ENCODE data around the gene ABCG4. TPM values are rescaled to one million over a fixed set of nuclear protein-coding genes. Genes with fewer than 3 reads are reported as not detected.

ABCG4 gene
- total RNA-seq, 1 experiment from 2014 or later: 0.05 TPM

DNA sequence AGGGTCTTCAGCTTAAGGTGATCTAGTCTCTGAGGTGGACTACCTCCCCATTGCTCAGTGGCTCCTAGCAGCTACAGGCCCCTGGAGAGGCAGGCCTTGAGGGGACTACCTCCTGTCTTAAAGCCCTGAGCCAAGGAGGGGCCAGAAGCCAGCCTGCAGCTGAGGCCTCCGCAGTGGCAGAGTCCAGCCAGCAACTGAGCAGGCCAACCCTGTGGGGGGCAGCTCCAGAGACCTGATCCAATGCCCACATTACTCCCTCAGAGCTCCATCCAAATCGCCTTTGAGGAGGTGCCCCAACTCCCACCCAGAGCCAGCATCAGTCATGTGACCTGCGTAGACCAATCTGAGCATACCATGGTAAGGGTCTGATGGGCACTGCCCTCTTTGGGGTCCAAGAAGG, 39.0 kb upstream of the ABCG4 start:
- no peak overlapping the region for H3K4me3 ChIP-seq
- no peak overlapping the region for H3K27ac ChIP-seq
- DNase-seq (ENCODE audit: low read depth in 1 of 2, low spot score in 2 of 2): no peak
- H3K36me3 ChIP-seq: no peaks in the 10 kb centered on the region; the same call in 1 of the 2 replicates
- H3K9me3 ChIP-seq (replicated peaks): no peaks in the 10 kb centered on the region
- H3K4me1 ChIP-seq (replicated peaks): peaks cover 15% of the 10 kb centered on the region
- no peaks in the 10 kb centered on the region for H3K27me3 ChIP-seq (replicated peaks)

- no peaks in the 10 kb centered on the region for H3K27me3 ChIP-seq (replicated peaks)
- peaks cover 15% of the 10 kb centered on the region for H3K4me1 ChIP-seq (replicated peaks)
- H3K27ac ChIP-seq: no peak overlapping the region
- H3K9me3 ChIP-seq (replicated peaks): no peaks in the 10 kb centered on the region
- no peak for DNase-seq (ENCODE audit: low read depth in 1 of 2, low spot score in 2 of 2)
- no peaks in the 10 kb centered on the region; the same call in 1 of the 2 replicates for H3K36me3 ChIP-seq
- H3K4me3 ChIP-seq: no peak overlapping the region
Observed at GRCh38 chr11:119110439-119110838, 38.4 kb upstream of the ABCG4 start.

DNA sequence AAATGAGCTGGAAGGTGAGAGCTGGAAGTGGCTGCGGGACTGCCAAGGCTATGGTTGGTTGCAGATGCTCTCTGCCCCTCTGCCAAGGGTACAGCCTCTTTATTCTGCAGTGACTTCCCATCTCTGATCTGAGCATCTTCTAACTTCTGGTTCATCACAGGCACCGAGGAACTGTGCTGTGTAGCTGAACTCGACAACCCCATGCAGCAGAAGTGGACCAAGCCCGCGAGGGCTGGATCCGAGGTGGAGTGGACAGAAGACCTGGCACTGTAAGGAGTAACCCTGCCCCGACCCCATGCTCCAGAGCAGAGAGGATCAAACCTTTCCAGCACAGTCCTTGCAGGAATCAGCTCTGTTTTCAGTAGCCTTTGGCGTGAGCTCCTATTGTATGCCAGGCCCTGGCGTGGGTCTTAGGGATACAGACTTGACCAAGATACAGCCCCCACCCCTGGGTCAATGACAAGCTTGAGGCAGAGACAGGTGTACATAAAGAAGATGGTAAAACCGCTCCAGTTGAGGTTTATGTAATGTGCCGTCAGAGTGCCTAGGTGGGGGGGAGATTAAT, 37.4 kb upstream of the ABCG4 start:
- Histone ChIP-seq H3K27ac (no peak overlapping the region), H3K4me1 (replicated peaks) (peaks cover 14% of the 10 kb centered on the region), H3K36me3 (no peaks in the 10 kb centered on the region; the same call in 1 of the 2 replicates), H3K4me3 (no peak overlapping the region), H3K27me3 (replicated peaks) (no peaks in the 10 kb centered on the region), H3K9me3 (replicated peaks) (no peaks in the 10 kb centered on the region)
- no peak for DNase-seq (ENCODE audit: low read depth in 1 of 2, low spot score in 2 of 2)

GRCh38 chr11:119112314-119113020, 36.4 kb upstream of the ABCG4 start:
- Histone ChIP-seq H3K27ac (no peak overlapping the region), H3K27me3 (replicated peaks) (no peaks in the 10 kb centered on the region), H3K9me3 (replicated peaks) (no peaks in the 10 kb centered on the region), H3K4me1 (replicated peaks) (peaks cover 9% of the 10 kb centered on the region), H3K4me3 (no peak overlapping the region), H3K36me3 (no peaks in the 10 kb centered on the region; the same call in 1 of the 2 replicates)
- DNase-seq (ENCODE audit: low read depth in 1 of 2, low spot score in 2 of 2): no peak

DNA sequence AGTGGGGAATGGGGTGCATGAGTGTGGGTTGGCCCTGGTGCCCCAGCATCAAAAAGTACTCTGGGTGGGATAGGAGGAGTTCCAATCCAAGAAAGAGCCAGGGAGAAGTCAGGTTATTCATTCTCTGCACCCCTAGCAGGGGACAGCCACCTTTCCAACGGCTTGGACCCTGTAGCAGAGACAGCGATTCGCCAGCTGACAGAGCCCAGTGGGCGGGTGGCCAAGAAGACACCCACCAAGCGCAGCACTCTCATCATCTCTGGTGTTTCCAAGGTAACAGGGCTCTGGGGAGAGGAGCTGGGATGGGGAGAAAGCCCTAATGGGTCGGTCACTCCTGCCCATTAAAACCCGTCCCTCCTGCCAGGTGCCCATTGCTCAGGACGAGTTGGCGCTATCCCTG, 35.1 kb upstream of the ABCG4 start:
- Histone ChIP-seq H3K9me3 (replicated peaks) (no peaks in the 10 kb centered on the region), H3K4me1 (replicated peaks) (no peaks in the 10 kb centered on the region), H3K27me3 (replicated peaks) (no peaks in the 10 kb centered on the region), H3K27ac (no peak overlapping the region), H3K4me3 (no peak overlapping the region), H3K36me3 (no peaks in the 10 kb centered on the region)
- DNase-seq (ENCODE audit: low read depth in 1 of 2, low spot score in 2 of 2): no peak

DNA sequence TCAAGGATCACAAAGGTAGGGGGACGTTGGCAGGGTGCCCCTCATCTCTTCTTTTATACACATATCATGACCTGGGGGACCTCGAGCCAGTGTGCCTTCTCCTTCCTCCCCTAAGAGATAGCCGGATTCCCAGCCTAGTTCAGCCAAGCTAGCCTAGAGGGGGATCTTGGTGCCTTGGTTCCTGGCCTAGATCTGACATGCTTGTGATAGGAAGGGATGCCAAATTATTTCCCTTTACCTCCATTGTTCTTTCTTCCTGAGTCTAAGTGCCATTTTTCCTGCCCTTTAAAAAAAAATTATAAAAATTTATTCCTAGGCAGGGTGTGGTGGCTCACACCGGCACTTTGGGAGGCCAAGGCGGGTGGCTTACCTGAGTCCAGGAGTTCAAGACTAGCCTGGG, 34.5 kb upstream of the ABCG4 start:
- no peak overlapping the region for H3K4me3 ChIP-seq
- no peaks in the 10 kb centered on the region for H3K36me3 ChIP-seq
- H3K27ac ChIP-seq: no peak overlapping the region
- H3K27me3 ChIP-seq (replicated peaks): no peaks in the 10 kb centered on the region
- no peaks in the 10 kb centered on the region for H3K4me1 ChIP-seq (replicated peaks)
- DNase-seq (ENCODE audit: low read depth in 1 of 2, low spot score in 2 of 2): no peak
- H3K9me3 ChIP-seq (replicated peaks): no peaks in the 10 kb centered on the region

GRCh38 chr11:119115484-119116234, 33.2 kb upstream of the ABCG4 start:
- H3K36me3 ChIP-seq: no peaks in the 10 kb centered on the region
- no peaks in the 10 kb centered on the region for H3K27me3 ChIP-seq (replicated peaks)
- H3K9me3 ChIP-seq (replicated peaks): no peaks in the 10 kb centered on the region
- no peak overlapping the region for H3K4me3 ChIP-seq
- no peak overlapping the region for H3K27ac ChIP-seq
- peaks cover 4% of the 10 kb centered on the region for H3K4me1 ChIP-seq (replicated peaks)
- DNase-seq (ENCODE audit: low read depth in 1 of 2, low spot score in 2 of 2): no peak

DNA sequence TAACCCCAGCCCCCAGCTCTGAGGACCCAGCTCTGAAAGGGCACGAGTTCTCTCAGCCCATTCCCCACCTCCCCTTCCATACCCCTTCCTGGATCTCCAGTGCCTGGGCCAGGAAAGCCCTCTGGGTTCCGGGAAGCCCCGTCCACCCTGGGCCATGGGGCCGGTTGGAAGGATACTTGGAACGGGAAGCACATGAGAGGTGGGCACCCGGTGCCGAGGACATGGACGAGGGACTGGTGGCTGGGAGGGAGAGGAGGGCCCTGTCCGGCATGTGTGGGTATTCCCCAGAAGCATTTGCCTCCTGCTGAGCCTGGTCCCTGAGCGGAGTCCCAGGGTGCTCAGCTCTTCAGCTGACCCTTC, 32.6 kb upstream of the ABCG4 start:
- no peaks in the 10 kb centered on the region for H3K36me3 ChIP-seq
- no peak overlapping the region for H3K27ac ChIP-seq
- peaks cover 7% of the 10 kb centered on the region for H3K4me1 ChIP-seq (replicated peaks)
- no peak overlapping the region for H3K4me3 ChIP-seq
- no peaks in the 10 kb centered on the region for H3K27me3 ChIP-seq (replicated peaks)
- H3K9me3 ChIP-seq (replicated peaks): no peaks in the 10 kb centered on the region
- no peak for DNase-seq (ENCODE audit: low read depth in 1 of 2, low spot score in 2 of 2)

DNA sequence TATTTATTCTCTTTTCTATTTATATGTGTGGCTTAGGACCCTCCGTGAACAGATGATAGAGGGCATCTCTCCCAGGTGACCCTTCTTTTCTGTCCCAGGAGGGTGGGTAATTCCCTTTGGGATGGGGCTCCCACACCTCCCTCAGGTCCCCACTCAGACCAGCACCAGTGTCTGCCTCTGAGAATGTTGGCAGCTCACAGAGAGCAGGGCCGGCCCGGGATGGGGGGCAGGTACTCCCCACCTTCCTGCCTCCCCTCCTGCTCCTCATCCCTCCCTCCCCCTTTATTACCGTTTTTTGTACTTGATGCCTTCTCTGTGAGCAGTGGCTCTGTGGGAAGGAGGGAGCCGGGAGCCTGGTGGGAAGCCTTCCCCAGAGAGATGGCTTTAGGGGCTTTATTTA, 32.3 kb upstream of the ABCG4 start:
- H3K36me3 ChIP-seq: no peaks in the 10 kb centered on the region
- H3K4me1 ChIP-seq (replicated peaks): peaks cover 7% of the 10 kb centered on the region
- DNase-seq (ENCODE audit: low read depth in 1 of 2, low spot score in 2 of 2): no peak
- H3K4me3 ChIP-seq: no peak overlapping the region
- no peaks in the 10 kb centered on the region for H3K27me3 ChIP-seq (replicated peaks)
- no peaks in the 10 kb centered on the region for H3K9me3 ChIP-seq (replicated peaks)
- H3K27ac ChIP-seq: no peak overlapping the region

DNA sequence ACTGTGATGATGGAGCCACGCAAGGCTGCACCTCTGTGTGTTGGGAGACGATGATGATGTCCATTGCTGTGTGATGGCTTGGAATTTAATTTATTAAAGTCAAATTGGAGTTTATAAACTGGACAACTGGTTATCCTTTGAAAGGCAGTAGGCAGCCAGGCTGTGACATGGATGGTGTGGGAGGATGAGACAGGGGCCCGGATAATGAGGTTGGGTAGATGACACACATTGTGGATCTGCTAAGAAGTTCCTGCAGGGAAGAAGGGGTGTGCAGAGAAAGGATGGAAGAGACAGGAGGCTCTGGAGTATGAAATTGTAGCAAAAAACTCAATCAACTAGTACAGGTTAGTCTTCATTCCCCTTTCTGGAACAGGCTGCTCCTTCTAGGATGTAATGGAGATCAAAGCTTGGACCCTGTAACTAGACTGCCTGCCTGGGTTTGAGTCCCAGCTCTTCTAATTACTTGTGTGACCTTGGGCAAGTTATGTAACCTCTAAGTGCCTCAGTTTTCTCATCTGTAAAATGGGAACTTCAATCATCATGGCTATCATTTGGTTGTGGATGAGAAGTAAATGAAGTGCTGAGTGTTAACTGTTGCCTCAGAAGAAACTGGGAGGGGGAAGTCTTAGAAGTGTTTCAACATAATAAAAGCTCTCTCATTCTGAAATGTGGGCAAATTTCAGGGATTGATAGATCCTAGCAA, 31.7 kb upstream of the ABCG4 start:
- no peaks in the 10 kb centered on the region for H3K36me3 ChIP-seq
- peaks cover 8% of the 10 kb centered on the region for H3K4me1 ChIP-seq (replicated peaks)
- H3K4me3 ChIP-seq: no peak overlapping the region
- H3K27ac ChIP-seq: no peak overlapping the region
- DNase-seq (ENCODE audit: low read depth in 1 of 2, low spot score in 2 of 2): no peak
- H3K9me3 ChIP-seq (replicated peaks): no peaks in the 10 kb centered on the region
- H3K27me3 ChIP-seq (replicated peaks): no peaks in the 10 kb centered on the region

GRCh38 chr11:119118227-119118626, 30.6 kb upstream of the ABCG4 start:
- Histone ChIP-seq H3K27ac (no peak overlapping the region), H3K4me1 (replicated peaks) (peaks cover 12% of the 10 kb centered on the region), H3K36me3 (no peaks in the 10 kb centered on the region), H3K9me3 (replicated peaks) (no peaks in the 10 kb centered on the region), H3K4me3 (no peak overlapping the region), H3K27me3 (replicated peaks) (no peaks in the 10 kb centered on the region)
- no peak for DNase-seq (ENCODE audit: low read depth in 1 of 2, low spot score in 2 of 2)

DNA sequence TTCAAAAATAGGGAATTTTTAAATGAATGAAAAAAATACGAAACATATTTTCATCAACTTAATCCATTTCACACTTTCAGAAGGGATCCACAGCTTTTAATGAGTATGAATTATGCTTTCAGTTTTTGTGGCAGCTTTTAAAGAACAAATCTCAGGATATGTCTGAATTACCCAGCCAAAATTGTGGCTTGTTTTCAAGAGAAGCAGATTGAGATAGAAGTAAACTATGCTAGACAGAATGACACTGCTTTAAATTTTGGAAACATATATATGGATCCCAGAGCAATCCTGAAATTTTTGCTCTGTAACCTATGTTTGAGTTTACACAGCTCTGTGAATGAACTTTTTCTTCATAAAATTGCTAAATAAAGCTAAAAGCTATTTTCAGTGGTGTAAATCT, 29.9 kb upstream of the ABCG4 start:
- Histone ChIP-seq H3K9me3 (replicated peaks) (no peaks in the 10 kb centered on the region), H3K4me1 (replicated peaks) (peaks cover 12% of the 10 kb centered on the region), H3K36me3 (no peaks in the 10 kb centered on the region), H3K27me3 (replicated peaks) (no peaks in the 10 kb centered on the region), H3K4me3 (no peak overlapping the region), H3K27ac (no peak overlapping the region)
- no peak for DNase-seq (ENCODE audit: low read depth in 1 of 2, low spot score in 2 of 2)

DNA sequence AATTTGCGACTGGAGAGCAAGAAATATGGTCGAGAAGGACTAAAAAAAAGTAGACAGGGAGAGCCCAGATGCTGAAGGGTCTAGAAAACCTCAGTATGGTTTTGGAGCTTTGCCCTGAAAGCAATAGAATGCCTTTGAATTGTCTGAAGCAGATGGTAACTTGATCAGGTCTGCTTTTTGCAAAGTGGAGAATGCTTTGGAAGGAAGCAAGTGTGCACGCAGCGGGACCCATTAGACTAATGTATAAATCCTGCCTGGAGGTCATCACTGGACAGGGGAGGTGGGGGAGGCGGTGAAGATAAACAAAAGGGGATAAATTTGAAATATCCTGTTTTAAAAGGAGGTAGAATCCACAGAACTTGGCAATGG, 28.2 kb upstream of the ABCG4 start:
- DNase-seq (ENCODE audit: low read depth in 1 of 2, low spot score in 2 of 2): no peak
- H3K9me3 ChIP-seq (replicated peaks): no peaks in the 10 kb centered on the region
- H3K27ac ChIP-seq: peak overlapping the region; percentile 15; the same call in 1 of the 2 replicates

More for the DNA sequence above, 28.2 kb upstream of the ABCG4 start:
- Histone ChIP-seq H3K4me1 (replicated peaks) (peaks cover 12% of the 10 kb centered on the region), H3K4me3 (peak overlapping the region; percentile 70), H3K27me3 (replicated peaks) (no peaks in the 10 kb centered on the region), H3K36me3 (no peaks in the 10 kb centered on the region)

Measured in SJSA1 (cell line).